Mesenchymal stem cell (in vitro differentiated cells and primary cell): ENCODE measurements around the gene ZSWIM4.

Experiments
- DNase-seq: peaks from one replicate; pipeline ENCODE4 v3.0.0-alpha.2; 2013
- H2AFZ ChIP-seq: one replicate; pipeline ENCODE4 v1.6.1; 2013; ENCODE audit warnings: low read depth, mild to moderate bottlenecking, control low read depth, inconsistent platforms, low read length, moderate library complexity
- H2AK5ac ChIP-seq: 2 replicates; pipeline ENCODE4 v1.6.1; 2013; ENCODE audit warnings: low read length, moderate library complexity, mild to moderate bottlenecking, inconsistent platforms; ENCODE audit not compliant: severe bottlenecking
- H2BK120ac ChIP-seq: one replicate; pipeline ENCODE4 v1.6.1; 2013; ENCODE audit warnings: low read depth, mild to moderate bottlenecking, inconsistent platforms, low read length, moderate library complexity
- H2BK12ac ChIP-seq, 2 experiments: one replicate each; pipeline ENCODE4 v1.6.1; 2013; ENCODE audit warnings: inconsistent platforms in 2 of 2, low read length in 2 of 2, mild to moderate bottlenecking in 2 of 2, moderate library complexity in 2 of 2, control low read depth in 1 of 2
- H2BK15ac ChIP-seq: one replicate; pipeline ENCODE4 v1.6.1; 2013; ENCODE audit warnings: mild to moderate bottlenecking, low read depth, inconsistent platforms; ENCODE audit not compliant: poor library complexity, severe bottlenecking
- H2BK5ac ChIP-seq: 2 replicates; pipeline ENCODE4 v1.6.1; 2013; ENCODE audit warnings: low read depth, mild to moderate bottlenecking, low read length, control low read depth, inconsistent platforms; ENCODE audit not compliant: poor library complexity, severe bottlenecking
- H3K14ac ChIP-seq, 2 experiments: one replicate each; pipeline ENCODE4 v1.6.1; 2013; ENCODE audit warnings: inconsistent platforms in 2 of 2, low read length in 2 of 2, control low read depth in 1 of 2, mild to moderate bottlenecking in 1 of 2, moderate library complexity in 1 of 2
- H3K18ac ChIP-seq, 2 experiments: one replicate each; pipeline ENCODE4 v1.6.1; 2013; ENCODE audit warnings: inconsistent platforms in 2 of 2, low read length in 2 of 2, control low read depth in 1 of 2, low read depth in 1 of 2, mild to moderate bottlenecking in 1 of 2
- H3K23ac ChIP-seq, 2 experiments: one replicate each; pipeline ENCODE4 v1.6.1; 2013; ENCODE audit warnings: inconsistent platforms in 2 of 2, low read length in 2 of 2, mild to moderate bottlenecking in 2 of 2, moderate library complexity in 2 of 2, control low read depth in 1 of 2
- H3K27ac ChIP-seq: 2 replicates; pipeline ENCODE4 v1.5.1; 2013; ENCODE audit warnings: mild to moderate bottlenecking, moderate library complexity, low read length, control low read depth, inconsistent platforms; ENCODE audit not compliant: poor library complexity, severe bottlenecking
- H3K27me3 ChIP-seq, 2 experiments: 2 replicates each; pipeline versions ENCODE4 v1.6.1 to v1.7.0; 2013; ENCODE audit warnings: low read length in 2 of 2, mild to moderate bottlenecking in 2 of 2, moderate library complexity in 2 of 2, control low read depth in 1 of 2, inconsistent platforms in 1 of 2; ENCODE audit not compliant: control insufficient read depth in 1 of 2, insufficient read depth in 1 of 2
- H3K36me3 ChIP-seq, 2 experiments: 2 replicates each; pipeline versions ENCODE4 v1.6.1 to v1.7.0; 2013; ENCODE audit warnings: low read length in 2 of 2, control low read depth in 1 of 2, inconsistent platforms in 1 of 2, low read depth in 1 of 2, mild to moderate bottlenecking in 1 of 2; ENCODE audit not compliant: insufficient read depth in 2 of 2, control insufficient read depth in 1 of 2
- H3K4ac ChIP-seq, 2 experiments: one replicate each; pipeline ENCODE4 v1.6.1; 2013; ENCODE audit warnings: inconsistent platforms in 2 of 2, low read length in 2 of 2, mild to moderate bottlenecking in 2 of 2, moderate library complexity in 2 of 2, control low read depth in 1 of 2, low read depth in 1 of 2
- H3K4me1 ChIP-seq: 2 replicates; pipeline ENCODE4 v1.6.1; 2013; ENCODE audit warnings: low read depth, low read length, control low read depth; ENCODE audit not compliant: control insufficient read depth, insufficient read depth
- H3K4me2 ChIP-seq: 2 replicates; pipeline ENCODE4 v1.6.1; 2013; ENCODE audit warnings: low read length, mild to moderate bottlenecking, inconsistent platforms; ENCODE audit not compliant: poor library complexity, severe bottlenecking
- H3K4me3 ChIP-seq, 2 experiments: 2 replicates each; pipeline versions ENCODE4 v1.5.1 to v1.7.0; 2013; ENCODE audit warnings: low read length in 2 of 2, mild to moderate bottlenecking in 2 of 2, control low read depth in 1 of 2, low read depth in 1 of 2; ENCODE audit not compliant: insufficient read depth in 1 of 2
- H3K79me1 ChIP-seq: replicated peaks from 2 replicates; pipeline ENCODE4 v1.6.1; 2013; ENCODE audit warnings: mild to moderate bottlenecking, control low read depth, low read length, inconsistent platforms; ENCODE audit not compliant: poor library complexity, severe bottlenecking
- H3K9ac ChIP-seq: 2 replicates; pipeline ENCODE4 v1.7.0; 2013; ENCODE audit warnings: mild to moderate bottlenecking, low read length, moderate library complexity
- H3K9me3 ChIP-seq: 2 replicates; pipeline ENCODE4 v1.7.0; 2013; ENCODE audit warnings: mild to moderate bottlenecking, low read length; ENCODE audit not compliant: control insufficient read depth
- H4K8ac ChIP-seq: one replicate; pipeline ENCODE4 v1.6.1; 2013; ENCODE audit warnings: inconsistent platforms, mild to moderate bottlenecking, low read length, moderate library complexity
- H4K91ac ChIP-seq: one replicate; pipeline ENCODE4 v1.6.1; 2013; ENCODE audit warnings: mild to moderate bottlenecking, low read length, inconsistent platforms
- WGBS: methylation state at CpG from one replicate; pipeline ENCODE4 v1.1.7; 2013; ENCODE audit warnings: mixed read lengths; 5-methylcytosine and 5-hydroxymethylcytosine counted together

Gene ZSWIM4

DNA sequence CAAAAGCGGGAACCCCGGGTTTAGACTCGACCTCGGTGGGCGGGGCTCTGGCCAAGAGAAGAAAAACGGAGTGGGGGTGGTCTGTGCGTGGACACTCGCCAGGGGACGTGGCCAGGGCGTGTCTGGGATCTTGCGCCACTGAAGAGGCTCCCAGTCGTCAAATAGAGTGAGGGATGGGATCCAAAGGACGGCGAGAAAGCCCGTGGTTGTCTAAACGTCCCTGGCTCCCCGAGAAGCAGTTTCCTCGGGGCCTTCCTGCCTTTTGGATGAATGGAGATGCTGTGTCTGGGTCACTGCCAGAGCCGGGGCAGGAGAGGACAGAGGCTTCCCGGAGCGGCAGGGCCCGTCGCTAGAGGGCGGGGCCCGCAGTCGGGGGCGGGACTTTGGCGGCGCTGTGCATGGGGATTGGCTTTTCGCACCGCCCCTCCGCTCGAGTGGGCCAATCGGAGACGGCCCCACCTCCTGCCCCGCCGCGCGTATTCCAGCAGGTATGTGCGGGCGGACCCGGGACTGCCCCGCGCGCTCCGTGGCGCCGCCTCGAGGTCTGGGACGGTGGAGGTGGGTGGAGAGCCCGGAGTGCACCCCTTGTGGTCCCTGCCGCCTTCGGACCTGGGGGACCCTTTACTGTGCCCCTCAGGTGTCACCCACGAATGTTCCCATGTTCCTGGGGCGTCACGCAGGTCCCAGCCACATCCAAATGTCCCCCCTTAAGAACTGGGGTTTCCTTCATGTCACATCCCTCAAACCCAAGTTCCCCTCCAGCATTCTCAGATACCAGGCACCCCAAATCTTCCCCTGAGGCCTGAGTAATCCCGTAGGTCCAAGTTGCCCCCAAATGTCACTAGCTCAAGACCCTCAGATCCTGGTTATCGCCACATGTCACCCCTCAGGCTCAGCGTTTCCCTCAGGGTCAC, 38.3 kb downstream of the ZSWIM4 start:
- H2BK12ac ChIP-seq, result peak overlapping the region in 1 of 2 experiments; percentile 74
- no peak overlapping the region for H3K23ac ChIP-seq
- peak overlapping the region; percentile 33 for H2BK15ac ChIP-seq
- peaks cover 57 to 70% of the 10 kb centered on the region in 2 experiments for H3K36me3 ChIP-seq
- peak overlapping the region; percentile 79 for H3K9ac ChIP-seq
- 20% methylated on average over 51 of the region's 59 CpGs for WGBS
- H4K8ac ChIP-seq, result peak overlapping the region; percentile 33
- H3K4me3 ChIP-seq, result peak overlapping the region in 1 of 2 experiments; percentile 54
- H3K27ac ChIP-seq, result peak overlapping the region; percentile 69
- no peaks in the 10 kb centered on the region for H3K9me3 ChIP-seq
- peak overlapping the region; percentile 1 for H2BK120ac ChIP-seq
- H3K4ac ChIP-seq, result peak overlapping the region in 1 of 2 experiments; percentile 59
- peak overlapping the region; percentile 66 to 67 for H3K18ac ChIP-seq
- no peak overlapping the region for H2BK5ac ChIP-seq
- H3K4me1 ChIP-seq, result peaks cover 45% of the 10 kb centered on the region
- H3K4me2 ChIP-seq, result peak overlapping the region; percentile 41
- no peak overlapping the region for H3K14ac ChIP-seq
- H3K79me1 ChIP-seq, result no peaks in the 10 kb centered on the region
- no peaks in the 10 kb centered on the region for H3K27me3 ChIP-seq
- peak; percentile 93 for DNase-seq
- no peak overlapping the region for H2AFZ ChIP-seq
- H4K91ac ChIP-seq, result no peak overlapping the region
- H2AK5ac ChIP-seq, result peak overlapping the region; percentile 84

DNA sequence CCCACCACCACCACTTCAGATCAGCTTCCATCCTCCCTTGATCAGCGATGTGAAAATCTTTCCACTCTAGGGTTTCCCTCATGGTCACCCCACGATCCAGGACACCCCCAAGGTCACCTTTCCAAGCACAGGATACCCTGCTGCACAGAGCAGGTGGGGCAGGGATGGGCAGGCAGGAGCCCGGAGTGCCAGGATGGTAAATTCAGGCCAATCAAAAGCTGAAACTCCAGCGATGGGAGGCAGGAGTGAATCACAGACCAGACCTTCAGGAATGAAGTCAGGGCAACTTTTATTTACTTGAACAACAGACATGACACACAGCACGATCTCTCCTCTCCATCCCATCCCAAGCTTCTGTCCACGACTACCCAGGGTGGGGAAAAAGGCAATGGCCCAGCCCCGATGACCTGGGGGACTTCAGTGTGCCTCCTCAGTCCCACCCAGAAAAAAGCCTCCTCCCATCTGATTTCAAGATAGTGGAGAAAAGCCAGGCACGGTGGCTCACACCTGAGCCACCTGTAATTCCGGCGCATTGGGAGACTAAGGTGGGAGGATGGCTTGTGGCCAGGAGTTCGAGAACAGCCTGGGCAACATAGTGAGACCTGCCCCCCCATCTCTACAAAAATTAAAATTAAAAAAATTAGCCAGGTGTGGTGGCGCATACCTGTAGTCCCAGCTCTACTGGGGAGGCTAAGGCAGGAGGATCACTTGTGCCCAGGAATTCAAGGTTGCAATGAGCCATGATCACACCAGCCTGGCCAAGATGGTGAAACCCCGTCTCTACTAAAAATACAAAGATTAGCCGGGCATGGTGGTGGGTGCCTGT, 39.2 kb downstream of the ZSWIM4 start:
- Histone ChIP-seq H3K23ac (peak overlapping the region in 1 of 2 experiments; percentile 60), H2BK12ac (peak overlapping the region in 1 of 2 experiments; percentile 74), H3K27ac (peak overlapping the region; percentile 69), H3K4me1 (peaks cover 54% of the 10 kb centered on the region), H3K9me3 (no peaks in the 10 kb centered on the region), H4K91ac (no peak overlapping the region), H3K14ac (no peak overlapping the region), H3K4me2 (no peak overlapping the region), H2BK120ac (no peak overlapping the region), H2AK5ac (peak overlapping the region; percentile 84), H3K4me3 (peak overlapping the region in 1 of 2 experiments; percentile 54), H3K9ac (peak overlapping the region; percentile 79), H2BK15ac (peak overlapping the region; percentile 30), H3K4ac (no peak overlapping the region), H2BK5ac (no peak overlapping the region), H3K27me3 (no peaks in the 10 kb centered on the region), H3K79me1 (no peaks in the 10 kb centered on the region), H3K18ac (no peak overlapping the region), H4K8ac (peak overlapping the region; percentile 12), H3K36me3 (peaks cover 57 to 73% of the 10 kb centered on the region in 2 experiments), H2AFZ (no peak overlapping the region)
- peak; percentile 90 for DNase-seq
- WGBS, result 71% methylated on average over 13 of the region's 14 CpGs

DNA sequence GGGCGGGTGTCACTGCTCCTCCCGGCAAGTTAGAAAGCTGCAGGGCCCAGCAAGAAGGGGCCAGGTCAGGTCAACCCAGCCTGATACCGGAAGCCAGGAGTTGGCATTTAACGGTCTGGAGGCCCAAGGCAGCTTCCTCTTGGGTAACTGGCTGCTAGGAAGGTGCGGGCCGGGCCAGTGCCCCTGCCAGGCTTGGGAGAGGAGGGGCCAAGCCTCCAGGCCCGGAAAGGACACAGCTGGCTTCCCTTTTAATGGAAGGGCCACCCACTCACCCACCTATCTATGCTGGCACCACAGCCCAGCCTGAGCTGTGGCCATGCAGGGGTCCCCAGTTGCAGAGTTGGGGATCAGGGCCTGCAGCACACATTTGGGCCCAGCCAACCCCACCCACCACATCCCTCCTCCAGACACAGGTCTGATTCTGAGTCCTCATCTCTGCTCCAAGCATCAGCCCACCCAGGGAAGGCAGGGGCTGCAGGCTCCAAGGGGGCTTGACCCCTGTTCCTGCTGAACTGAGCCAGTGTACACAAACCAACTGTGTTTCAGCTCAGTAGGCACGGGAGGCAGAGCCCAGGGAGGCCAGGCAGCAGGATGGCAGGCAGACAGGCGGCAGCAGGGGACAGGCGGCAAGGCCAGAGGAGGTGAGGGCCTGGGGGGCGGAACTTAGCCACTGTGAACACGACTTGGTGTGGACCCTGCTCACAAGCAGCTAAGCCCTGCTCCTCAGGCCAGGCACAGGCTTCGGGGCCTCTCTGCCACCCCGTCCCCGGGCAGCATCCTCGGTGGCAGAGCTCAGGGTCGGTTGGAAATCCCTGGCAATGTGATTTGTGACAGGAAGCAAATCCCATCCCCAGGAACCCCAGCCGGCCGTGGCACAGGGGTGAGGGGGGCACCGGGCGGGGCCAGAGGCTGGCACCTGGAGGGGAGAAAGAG, 40.8 kb downstream of the ZSWIM4 start:
- no peaks in the 10 kb centered on the region for H3K9me3 ChIP-seq
- H2AFZ ChIP-seq, result no peak overlapping the region
- H3K9ac ChIP-seq, result peak overlapping the region; percentile 95
- peak; percentile 84 for DNase-seq
- H2BK12ac ChIP-seq, result peak overlapping the region; percentile 72 to 74
- H3K23ac ChIP-seq, result peak overlapping the region in 1 of 2 experiments; percentile 10
- H3K4me3 ChIP-seq, result peak overlapping the region in 1 of 2 experiments; percentile 27
- peak overlapping the region; percentile 13 to 20 for H3K4ac ChIP-seq
- H2BK5ac ChIP-seq, result peak overlapping the region; percentile 2
- peak overlapping the region; percentile 50 for H2AK5ac ChIP-seq
- H3K27me3 ChIP-seq, result no peaks in the 10 kb centered on the region
- H3K4me1 ChIP-seq, result peaks cover 57% of the 10 kb centered on the region
- H3K79me1 ChIP-seq, result no peaks in the 10 kb centered on the region
- H4K8ac ChIP-seq, result peak overlapping the region; percentile 29
- H2BK15ac ChIP-seq, result peak overlapping the region; percentile 73
- peaks cover 42 to 66% of the 10 kb centered on the region in 2 experiments for H3K36me3 ChIP-seq
- H2BK120ac ChIP-seq, result peak overlapping the region; percentile 6
- peak overlapping the region; percentile 47 to 74 for H3K18ac ChIP-seq
- H3K27ac ChIP-seq, result peak overlapping the region; percentile 79
- peak overlapping the region; percentile 74 for H4K91ac ChIP-seq
- WGBS, result 84% methylated on average over 17 of the region's 21 CpGs
- H3K4me2 ChIP-seq, result peak overlapping the region; percentile 12
- peak overlapping the region in 1 of 2 experiments; percentile 23 for H3K14ac ChIP-seq
